HG03159 (cell line): ENCODE measurements around the gene PELO.

Experiments
- ATAC-seq: cut with Tn5 transposase; IDR thresholded peaks from one replicate; pipeline ENCODE4 v1.9.1; 2021; ENCODE audit warnings: mild to moderate bottlenecking, moderate library complexity; ENCODE audit not compliant: unreplicated experiment

Gene PELO

GRCh38 chr5:52771343-52772039, 16.2 kb upstream of the PELO start:
- peak; percentile 95 for ATAC-seq

DNA sequence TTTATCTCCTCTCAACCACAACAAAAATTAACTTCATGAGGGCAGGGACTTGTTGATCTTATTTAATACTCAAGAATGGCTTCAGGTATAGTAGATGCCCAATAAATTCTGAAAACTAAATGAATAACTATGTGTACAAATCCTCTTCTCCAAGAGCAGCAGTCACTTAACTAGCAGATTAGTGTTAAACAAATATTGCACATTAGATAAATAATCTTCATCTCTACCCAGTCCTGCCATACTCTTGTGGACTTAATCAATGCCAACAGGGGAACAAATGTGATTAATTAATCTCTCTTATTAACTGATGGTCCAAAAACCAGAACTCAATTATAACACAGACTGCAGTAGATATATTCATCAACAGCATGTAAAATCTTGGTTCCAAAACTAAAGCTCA, 15.0 kb upstream of the PELO start:
- no peak for ATAC-seq

GRCh38 chr5:52773342-52773741, 14.4 kb upstream of the PELO start:
- no peak for ATAC-seq

DNA sequence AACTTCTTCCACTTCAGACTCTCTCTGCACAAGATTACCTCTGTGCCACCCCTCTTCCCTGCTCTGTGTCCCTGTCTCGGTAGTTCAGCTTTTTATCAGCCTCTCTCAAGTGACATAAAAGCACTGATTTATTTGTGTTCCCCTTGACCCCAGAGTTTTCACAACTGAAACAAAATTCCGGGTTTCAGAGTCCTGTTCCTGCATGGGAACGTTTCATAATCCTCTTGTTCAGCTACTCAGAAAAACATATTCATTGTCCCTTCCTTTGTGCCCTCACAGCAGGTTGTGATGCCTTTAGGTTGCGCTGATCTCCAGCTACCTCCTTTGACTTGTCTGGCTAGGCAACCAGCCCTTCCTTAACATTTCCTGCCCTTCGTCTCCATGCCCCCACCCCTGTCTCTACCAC, 13.7 kb upstream of the PELO start:
- no peak for ATAC-seq

GRCh38 chr5:52776116-52776515, 11.6 kb upstream of the PELO start:
- no peak for ATAC-seq

DNA sequence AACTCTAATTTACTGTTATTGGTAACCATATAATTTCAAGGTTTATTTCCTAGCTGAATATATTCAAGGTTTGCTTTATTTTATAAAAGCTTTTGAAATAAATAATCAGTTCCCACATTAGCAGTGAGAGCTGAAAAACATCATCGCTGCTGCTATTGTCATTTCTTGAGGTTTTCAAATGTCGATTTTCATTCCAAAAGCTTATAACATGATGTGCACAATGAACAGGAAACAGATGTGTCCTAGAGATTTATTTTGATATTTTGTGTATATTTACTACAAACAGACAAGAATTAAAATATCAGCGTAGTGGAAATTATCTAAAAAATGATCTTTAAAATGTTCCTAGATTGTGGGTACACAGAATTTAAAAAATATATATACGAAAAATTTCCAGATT, 10.5 kb upstream of the PELO start:
- ATAC-seq = no peak

GRCh38 chr5:52778781-52779180, 8.9 kb upstream of the PELO start:
- ATAC-seq = no peak

DNA sequence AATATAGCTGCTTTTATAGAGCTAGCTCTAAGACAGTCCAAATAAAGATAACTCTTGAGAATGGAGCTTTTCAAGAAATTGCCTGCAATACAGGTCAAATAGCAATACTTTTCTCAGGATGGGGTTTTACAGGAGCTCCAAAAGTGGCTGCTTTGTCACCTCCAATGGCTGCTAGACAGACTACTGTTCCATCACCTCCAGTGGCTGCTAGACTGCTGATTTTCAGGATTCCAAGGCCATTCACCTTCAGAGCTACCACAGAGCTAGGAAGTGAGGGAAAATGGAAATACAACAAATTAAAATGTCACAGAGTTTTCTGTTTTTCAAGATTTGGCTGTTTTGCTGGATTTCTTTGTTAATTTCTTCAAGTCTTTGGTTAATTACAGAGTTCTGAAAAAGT, 8.5 kb upstream of the PELO start:
- no peak for ATAC-seq

DNA sequence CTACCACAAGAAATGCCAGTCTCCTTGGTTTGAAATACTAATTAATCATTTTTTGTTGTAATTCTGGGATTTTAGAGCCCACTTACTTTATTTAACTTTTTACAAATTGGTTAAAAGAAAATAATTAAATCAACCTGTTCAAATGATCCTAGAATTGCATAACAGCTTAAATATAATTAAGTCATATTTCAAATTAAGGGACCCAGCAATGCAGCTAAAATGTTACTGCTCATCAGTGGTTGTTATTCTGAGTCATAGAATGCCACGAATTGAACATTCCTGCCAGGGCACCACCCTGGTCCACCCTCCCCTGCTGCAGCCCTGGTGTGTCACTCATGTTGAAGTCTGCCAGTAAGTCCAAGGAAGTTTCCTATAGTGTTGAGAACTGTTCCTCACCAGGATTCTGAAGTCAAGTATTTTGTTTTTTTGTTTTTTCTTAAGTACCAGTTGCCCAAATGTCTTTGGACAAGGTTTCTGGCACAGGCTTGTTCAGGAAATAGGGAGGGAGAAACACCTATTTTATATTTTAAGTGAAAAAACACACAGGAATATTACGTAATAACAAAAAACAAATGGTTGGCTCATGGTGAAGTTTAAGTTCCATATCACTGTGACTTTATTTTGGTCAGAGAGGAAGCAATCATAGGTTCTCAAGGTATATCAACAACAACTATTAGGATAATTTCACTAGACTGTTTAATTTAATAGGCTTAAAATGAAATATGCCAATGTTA, 4.3 kb upstream of the PELO start:
- ATAC-seq = no peak

DNA sequence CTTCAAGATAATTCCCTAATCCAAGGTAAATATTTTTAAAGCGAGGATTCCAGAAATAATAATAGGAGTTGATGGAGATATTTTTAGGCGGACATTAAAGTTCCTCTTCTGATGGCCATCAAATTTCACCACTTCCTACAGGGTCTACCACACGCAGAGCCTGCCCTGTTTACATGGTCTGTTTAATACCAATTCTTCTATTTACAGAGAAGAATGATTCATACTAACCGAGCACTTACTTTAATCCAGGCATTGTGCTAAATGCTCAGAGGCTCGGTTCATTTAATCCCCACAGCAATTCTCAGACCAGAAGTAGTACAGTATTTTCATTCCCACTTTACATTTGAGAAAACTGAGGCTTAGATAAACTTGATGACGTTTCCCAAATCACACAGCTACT, 3.0 kb upstream of the PELO start:
- ATAC-seq = no peak

DNA sequence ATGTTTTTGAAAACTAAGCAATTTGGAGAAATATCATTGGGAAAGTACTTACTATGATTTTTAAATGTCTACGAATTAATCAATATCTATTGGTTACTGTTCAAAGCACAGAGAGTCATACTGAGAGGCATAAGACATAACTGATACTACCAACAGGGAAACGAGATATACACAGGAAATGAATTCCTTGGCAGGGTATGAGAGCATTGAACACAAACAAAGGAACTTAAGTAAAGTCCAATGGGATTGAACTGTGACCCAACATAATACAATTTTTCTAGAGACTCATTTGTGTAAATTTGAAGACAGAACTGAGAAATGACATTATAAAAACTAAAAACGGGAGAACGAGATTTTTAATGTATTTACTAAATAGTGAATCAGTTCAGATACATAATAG, 1.3 kb upstream of the PELO start:
- ATAC-seq = no peak

GRCh38 chr5:52786949-52787599, 642 bp upstream of the PELO start:
- ATAC-seq = peak; percentile 30

GRCh38 chr5:52788505-52788821, 747 bp downstream of the PELO start:
- ATAC-seq = no peak

DNA sequence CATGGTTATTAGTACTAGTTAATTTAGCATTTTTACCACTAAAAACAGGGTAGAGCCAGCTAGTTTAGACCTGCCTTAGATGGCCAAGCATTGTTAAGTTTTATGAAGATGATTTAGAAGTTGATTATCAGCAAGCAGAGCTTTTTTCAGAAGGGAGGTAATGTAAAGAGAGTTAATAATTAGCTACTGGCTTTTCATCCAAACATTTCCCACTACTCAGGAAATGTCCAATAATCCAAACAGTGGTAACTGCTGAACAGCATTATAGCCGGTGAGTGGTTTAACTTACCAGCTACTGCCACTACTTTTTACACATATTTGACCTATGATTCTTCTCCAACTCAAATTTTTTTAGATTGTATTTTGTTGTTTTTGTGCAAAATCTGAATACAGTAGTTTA, 1.7 kb downstream of the PELO start:
- ATAC-seq = no peak

DNA sequence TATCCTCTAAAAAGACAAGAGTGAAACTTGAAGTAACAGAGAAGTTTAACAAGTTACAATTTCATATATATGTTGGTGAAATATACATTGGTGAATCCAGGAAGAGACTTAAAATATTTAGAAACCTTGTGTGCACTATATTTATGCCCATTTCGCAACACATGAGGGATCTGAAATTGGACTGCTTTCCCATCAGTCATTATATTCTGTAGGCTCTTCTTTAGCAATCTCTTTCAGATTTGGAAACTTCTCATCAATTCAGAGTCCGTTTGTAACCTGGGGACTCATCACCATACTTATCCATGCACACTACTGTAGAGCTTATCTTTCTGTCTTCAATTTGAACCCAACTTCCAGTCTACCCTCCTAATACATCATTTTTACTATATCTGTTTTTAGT, 2.1 kb downstream of the PELO start:
- no peak for ATAC-seq

DNA sequence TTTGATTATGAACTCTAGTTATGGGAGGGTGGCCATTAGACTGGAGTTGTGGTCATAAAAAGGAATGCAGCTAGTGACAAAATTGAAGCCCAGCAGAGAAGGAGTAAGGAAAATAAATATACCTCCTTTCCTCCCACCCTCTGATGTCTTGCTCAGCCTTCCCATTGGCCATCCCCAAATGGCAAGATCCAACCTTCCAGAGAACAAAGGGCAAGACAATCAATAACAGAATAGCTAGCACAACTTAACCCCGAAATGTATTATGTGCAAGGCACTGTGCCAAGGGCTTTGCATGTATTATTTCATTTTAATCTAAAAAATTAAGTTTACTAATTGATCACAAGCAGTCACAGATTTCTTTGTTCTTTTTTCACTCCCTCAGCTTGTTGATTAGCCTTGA, 3.6 kb downstream of the PELO start:
- no peak for ATAC-seq

DNA sequence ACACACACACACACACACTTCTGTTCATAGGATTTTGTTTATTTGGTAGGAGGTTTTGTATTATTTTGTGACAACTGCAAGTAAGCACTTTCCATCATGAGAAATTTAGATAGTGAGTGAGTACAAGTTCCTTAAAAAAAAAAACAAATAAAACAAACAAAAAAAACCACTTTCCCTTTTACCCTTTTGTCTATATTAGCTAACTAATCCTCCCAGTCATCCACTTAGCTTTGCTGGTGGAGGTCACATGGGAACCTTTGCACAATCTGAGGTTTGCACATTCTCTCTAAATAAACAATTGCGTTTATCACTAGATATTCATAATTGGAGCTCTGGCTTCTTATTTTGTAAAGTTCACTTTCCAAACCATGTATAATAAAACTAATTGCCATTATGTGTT, 6.8 kb downstream of the PELO start:
- no peak for ATAC-seq

GRCh38 chr5:52796031-52796430, 8.3 kb downstream of the PELO start:
- ATAC-seq = no peak

DNA sequence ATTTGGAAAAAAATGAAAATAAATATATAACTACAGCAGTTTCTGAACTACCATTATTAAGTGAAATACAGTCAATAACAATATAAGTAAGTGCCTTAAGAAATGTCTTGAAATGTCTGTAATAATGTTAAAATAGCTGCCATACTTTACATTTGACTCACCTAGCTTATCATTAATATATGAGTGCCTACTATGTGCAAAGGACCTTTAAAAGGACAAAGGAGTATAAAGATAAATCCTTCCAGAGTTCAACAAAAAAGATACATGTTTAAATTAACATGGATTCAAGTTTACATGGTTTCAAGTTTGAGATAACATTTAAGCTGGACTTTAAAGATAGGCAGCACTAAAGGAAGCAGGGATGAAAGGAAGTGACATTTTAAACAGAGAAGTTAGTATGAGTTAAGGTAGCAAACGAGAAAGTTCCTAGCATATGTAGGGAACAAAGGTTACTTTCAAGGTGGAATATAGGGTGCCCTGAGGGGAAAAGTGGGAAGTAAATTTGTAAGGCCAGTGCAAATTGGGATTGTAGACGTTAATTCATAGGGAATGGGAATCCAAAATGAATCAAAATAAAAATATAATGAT, 8.9 kb downstream of the PELO start:
- ATAC-seq = no peak

- no peak for ATAC-seq
Observed at GRCh38 chr5:52798938-52799337, 11.2 kb downstream of the PELO start.

GRCh38 chr5:52799358-52799982, 11.8 kb downstream of the PELO start:
- ATAC-seq = peak; percentile 39

DNA sequence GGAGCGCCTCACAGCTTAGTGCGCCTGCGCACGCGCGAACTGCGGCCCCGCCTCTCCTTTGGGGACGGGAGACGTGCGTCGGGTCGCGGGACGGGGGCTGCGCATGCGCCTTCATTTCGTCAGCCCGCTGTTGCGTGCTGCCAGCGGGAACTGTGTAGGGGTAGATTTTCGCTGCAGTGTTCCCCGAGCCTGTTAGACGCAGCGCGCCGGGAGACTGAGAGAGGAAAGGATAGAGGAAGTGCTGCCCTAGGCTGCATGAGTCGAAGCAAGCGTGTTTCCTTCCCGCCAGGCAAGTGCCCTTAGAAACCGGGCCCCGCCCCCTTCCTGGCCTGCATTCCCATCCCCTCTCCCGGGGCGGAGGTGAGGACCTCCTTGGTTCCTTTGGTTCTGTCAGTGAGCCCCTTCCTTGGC, 12.3 kb downstream of the PELO start:
- peak; percentile 87 for ATAC-seq
